Left renal pelvis (tissue), 4 donors: ENCODE measurements around the gene PON1. TPM values are rescaled to one million over a fixed set of nuclear protein-coding genes. Genes with fewer than 3 reads are reported as not detected.

Experiments used
- DNase-seq, 4 donors: peaks; one replicate each; pipeline ENCODE4 v3.0.0-alpha.2; 2013; ENCODE audit warnings: low read depth in 4 of 4, low spot score in 3 of 4
- polyA plus RNA-seq, 4 donors: library from polyadenylated mRNA; unstranded; fragments of 120-200 nt; gene quantifications; one replicate each; pipeline ENCODE4 v1.2.1, GENCODE V29; 2013; ENCODE audit not compliant: insufficient read length in 4 of 4

The PON1 gene
- 1 to 10 TPM in 1 of 4 donors, under 1 TPM in 3; 0.39 to 1.0 (median 0.94) TPM for polyA plus RNA-seq

- DNase-seq: no peak
Observed at GRCh38 chr7:95324431-95324830, at the start of gene PON1. Gene PON1, minus strand, starts transcription at chr7:95324532. Its CDS starts 57 bp downstream, at chr7:95324475.

DNA sequence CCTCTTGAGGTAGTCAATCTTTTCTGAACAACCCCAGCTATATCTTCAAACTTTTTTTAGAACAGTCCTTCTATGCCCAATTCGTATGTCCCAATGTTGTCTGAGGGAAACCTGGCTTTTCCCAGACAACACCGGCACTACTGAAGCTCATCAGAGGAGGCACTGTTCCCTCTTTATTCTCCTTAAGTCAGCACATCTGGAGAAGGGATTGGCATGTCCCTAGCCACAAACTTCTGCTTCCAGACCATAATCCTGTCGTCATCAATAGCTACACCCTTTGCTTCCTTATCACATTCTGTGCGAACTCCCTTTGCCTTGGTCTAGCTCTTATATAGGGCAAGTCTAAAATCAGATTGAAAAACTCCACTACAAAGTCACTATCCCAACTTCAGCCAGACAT is 49.0 kb upstream of the PON1 start:
- DNase-seq: no peak

GRCh38 chr7:95368235-95368634 is 43.9 kb upstream of the PON1 start:
- DNase-seq: no peak

GRCh38 chr7:95367606-95368005 is 43.3 kb upstream of the PON1 start:
- no peak for DNase-seq

- no peak for DNase-seq
Observed at GRCh38 chr7:95365151-95365550, 40.8 kb upstream of the PON1 start.

DNA sequence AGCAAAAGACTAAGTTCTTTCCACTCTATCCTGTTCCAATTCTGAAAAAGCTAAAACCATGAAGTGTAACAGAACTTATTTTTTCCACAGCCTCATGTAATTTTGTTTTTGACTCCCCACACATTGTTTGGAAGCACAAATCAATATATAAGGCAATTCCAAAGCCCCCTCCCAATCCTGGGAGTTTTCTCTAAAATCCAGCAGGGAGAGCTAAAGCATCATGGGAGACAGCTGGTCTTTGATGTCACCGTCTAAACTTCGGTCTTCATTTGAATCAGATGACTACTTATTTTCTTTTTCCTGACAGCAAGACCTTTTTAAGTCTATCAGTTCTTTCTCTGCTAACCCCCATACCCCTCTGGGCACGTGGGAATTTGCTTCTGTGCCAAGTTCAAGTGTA is 33.3 kb upstream of the PON1 start:
- no peak for DNase-seq

- DNase-seq: no peak
Observed at GRCh38 chr7:95342642-95343307, 18.4 kb upstream of the PON1 start.

DNA sequence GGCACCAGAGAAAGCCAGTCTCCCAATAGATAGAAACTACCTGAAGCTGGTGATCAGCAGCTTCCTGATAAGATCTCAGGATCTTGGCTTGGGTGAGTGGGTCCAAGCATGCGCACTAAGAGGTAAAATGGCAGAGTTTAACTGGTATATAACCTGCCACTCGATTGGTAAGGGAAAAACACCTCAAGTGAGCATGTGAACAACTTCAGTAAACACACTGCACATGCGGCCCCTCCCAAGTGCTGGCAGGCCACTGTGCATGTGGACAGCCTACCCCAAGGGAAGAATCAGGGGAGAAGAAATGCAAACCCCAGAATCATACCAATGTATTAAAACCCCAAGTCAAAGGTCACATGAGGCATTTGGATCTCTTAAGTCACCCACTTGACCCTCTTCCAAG is 17.7 kb upstream of the PON1 start:
- no peak for DNase-seq

- no peak for DNase-seq
Observed at GRCh38 chr7:95340491-95340890, 16.2 kb upstream of the PON1 start.

DNA sequence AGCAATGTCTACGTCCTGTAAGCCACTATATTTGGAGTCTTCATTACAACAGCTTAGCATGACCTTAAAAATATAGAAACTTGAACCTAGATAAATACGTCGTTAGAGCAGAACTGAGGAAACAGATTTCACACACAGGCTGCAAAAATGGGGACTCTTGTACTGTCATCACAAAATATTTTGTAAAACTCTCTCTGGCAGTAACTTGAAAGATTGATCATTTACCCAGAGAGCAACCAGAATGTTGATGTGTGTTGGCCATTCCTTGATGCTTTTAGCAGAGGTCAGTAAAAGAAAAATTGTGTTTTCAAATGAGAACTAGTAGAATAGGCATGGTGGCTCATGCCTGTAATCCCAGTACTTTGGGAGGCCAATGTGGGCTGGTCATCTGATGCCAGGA is 14.5 kb upstream of the PON1 start:
- DNase-seq: no peak

- no peak for DNase-seq
Observed at GRCh38 chr7:95335093-95335492, 10.8 kb upstream of the PON1 start.

- DNase-seq: no peak
Observed at GRCh38 chr7:95334447-95334846, 10.1 kb upstream of the PON1 start.

DNA sequence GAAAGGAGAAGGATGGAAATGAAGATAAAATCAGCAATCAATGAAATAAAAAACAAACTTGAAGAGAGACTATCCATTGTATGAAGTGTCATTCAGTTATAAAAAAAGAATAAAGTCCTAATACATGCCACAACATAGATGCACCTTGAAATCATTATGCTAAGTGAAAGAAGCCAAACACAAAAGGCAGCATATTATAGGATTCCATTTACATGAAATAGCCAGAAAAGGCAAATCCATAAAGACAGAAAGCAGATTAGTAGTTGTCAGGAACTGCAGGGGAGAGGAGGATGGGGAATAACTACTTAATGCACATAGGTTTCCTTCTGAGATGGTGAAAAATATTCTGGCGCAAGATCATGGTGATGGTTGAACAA is 6.6 kb upstream of the PON1 start:
- no peak for DNase-seq

- DNase-seq: no peak
Observed at GRCh38 chr7:95330204-95330960, 6.0 kb upstream of the PON1 start.

- DNase-seq: no peak
Observed at GRCh38 chr7:95327356-95327755, 3.0 kb upstream of the PON1 start.

GRCh38 chr7:95323410-95324129 is 762 bp downstream of the PON1 start:
- DNase-seq: no peak

- no peak for DNase-seq
Observed at GRCh38 chr7:95322854-95323253, 1.5 kb downstream of the PON1 start.

DNA sequence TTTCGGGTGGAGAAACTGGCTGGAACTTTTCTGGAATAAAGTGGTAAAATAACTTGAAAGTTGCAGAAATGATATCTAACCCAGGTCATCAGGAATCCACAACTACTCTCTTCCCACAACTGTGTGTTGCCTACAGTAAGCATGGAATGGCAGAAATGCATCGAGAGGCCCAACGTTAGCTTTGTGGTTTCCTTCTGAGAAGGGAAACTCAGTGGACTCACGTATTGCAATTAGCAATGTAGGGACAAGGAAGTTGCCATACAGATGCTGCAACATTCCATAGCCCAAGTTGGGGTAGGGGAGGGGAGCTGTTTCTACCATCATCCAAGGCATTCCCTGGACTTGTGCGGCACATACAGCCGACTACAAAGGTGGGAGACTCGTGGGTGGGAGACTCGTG is 1.9 kb downstream of the PON1 start:
- no peak for DNase-seq

- no peak for DNase-seq
Observed at GRCh38 chr7:95321720-95322119, 2.6 kb downstream of the PON1 start.

DNA sequence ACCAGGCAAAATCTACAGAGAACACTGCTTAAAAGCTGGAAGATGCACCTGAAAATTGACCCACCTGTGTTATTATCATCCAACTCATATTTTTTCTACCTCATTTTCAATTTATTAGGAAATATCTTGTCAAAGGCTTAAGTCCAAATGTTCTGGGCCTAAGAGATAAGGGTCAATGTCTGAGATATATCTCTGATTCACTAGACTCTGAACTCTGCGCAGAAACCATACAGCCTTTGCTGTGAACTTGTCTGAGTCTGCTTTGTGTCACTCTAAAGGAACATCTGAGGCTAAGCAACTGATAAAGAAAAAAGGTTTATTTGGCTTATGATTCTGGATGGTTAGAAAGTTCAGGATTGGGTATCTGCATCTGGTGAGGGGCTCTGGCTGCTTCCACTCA is 3.7 kb downstream of the PON1 start:
- no peak for DNase-seq

GRCh38 chr7:95319570-95319969 is 4.8 kb downstream of the PON1 start:
- DNase-seq: no peak
